Dermis microvascular lymphatic vessel endothelial cell (primary cell): ENCODE data around the gene VIPR2. TPM values are rescaled to one million over a fixed set of nuclear protein-coding genes. Genes with fewer than 3 reads are reported as not detected.
"Not testable (repeated sequence)": the region's sequence is repeated elsewhere in the genome, so short reads cannot be mapped to it uniquely, and the experiment has no call there.

ENCODE experiments used
- DNase-seq, 2 donors: peaks; one replicate each; pipeline versions ENCODE4 v3.0.0 to v3.0.0-alpha.2; 2010; ENCODE audit warnings: low read depth in 2 of 2
- total RNA-seq: library from RNA; depleted of rRNA; stranded (reverse); fragments of >200 nt; gene quantifications from 2 replicates; pipeline ENCODE4 v1.2.1, GENCODE V29; 2014

Gene VIPR2
- total RNA-seq, 1 donor from 2014 or later = not detected

- DNase-seq = no peak
Observed at GRCh38 chr7:159105832-159106811, 38.5 kb downstream of the VIPR2 start.

- no peak for DNase-seq
Observed at GRCh38 chr7:159105066-159105780, 39.4 kb downstream of the VIPR2 start.

DNA sequence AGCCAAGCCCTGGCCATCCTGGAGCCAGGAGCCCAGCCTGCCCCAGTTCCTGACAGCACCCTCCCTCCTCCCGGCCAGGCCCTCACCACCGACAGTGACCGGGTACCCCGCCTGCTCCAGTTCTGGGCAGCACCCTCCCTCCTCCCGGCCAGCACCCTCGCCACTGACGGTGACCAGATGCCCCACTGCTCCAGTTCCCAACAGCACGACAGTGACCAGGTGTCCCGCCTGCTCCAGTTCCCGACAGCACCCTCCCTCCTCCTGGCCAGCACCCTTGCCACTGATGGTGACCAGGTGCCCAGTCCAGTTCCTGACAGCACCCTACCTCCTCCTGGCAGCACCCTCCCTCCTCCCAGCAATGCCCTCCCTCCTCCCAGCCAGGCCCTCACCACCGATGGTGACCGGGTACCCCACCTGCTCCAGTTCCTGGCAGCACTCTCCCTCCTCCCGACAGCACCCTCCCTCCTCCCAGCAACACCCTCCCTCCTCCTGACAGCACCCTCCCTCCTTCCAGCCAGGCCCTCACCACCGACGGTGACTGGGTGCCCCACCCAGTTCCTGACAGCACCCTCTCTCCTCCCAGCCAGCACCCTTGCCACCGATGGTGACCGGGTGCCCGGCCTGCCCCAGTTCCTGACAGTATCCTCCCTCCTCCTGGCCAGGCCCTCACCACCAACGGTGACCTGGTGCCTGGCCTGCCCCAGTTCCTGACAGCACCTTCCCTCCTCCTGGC lies 40.3 kb downstream of the VIPR2 start:
- DNase-seq = no peak

DNA sequence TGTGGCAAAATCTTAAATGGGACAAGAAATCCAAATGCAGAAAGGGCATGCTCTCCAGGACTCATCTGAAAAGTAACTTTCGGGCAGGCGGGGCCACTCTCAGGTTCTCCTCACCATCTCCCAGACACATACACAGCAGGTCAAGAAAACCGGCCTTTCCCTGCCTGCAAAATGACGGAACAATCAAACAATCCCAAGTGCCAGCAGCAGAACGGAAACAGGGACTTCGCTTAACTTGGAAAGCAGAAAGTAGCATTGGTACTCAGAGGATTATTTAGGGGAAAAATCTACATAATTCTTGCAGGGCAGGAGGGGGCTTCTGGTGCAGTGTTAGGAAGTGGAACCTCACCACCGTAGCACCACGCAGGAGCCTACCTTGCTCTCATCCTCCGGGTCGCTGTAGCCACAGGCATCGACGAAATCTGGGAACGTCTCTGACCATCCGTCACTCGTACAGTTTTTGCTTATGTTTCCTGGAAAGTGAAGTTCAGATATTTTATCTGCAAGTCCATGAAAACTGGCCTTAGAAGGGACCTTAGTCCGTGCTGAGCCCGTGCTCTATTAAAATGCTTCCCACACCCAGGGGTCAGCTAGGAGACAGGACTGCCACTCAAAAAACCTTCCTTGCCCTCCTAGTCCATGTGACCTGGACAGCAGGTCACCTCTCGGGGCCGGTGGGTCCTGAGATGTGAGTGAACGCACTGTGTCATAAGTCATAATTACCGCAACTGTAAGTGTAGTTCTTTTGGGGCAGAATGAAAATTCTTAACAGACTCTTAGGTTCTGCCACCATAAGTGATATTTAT lies 41.1 kb downstream of the VIPR2 start:
- no peak for DNase-seq

DNA sequence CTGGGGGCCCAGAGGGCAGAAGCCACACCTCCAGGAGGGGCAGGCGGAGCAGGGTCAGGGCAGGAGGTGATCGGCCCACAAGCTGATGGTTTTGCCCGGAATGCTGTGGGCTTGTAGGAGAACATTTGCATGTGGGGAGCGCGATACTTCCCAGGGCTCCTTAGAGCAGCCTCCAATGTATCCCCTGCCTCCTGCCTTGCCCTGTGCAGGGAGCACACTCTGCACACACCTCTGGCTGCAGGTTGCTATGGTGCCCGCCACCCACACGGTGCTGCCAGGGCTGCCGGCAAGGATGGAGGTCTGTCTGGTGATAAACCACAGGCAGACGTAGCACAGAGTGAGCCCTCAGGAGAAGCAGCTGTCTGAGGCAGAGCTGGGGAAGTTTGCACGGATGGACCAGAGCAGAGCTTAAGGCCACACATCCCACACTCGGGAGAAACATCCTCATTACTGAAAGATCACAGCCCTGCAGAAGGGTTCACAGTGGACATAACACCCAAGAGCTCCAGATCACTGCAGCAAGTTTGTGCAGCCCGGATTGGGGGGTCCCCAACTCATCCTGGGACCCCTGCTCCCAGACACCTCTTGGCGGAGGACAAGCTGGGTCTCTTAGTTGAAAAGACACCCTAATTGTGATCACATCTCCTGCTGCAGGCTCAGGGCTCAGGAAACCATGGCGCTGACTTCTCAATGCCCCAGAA lies 41.8 kb downstream of the VIPR2 start:
- DNase-seq = no peak

GRCh38 chr7:159101661-159102091 lies 43.0 kb downstream of the VIPR2 start:
- DNase-seq = not testable (repeated sequence)

DNA sequence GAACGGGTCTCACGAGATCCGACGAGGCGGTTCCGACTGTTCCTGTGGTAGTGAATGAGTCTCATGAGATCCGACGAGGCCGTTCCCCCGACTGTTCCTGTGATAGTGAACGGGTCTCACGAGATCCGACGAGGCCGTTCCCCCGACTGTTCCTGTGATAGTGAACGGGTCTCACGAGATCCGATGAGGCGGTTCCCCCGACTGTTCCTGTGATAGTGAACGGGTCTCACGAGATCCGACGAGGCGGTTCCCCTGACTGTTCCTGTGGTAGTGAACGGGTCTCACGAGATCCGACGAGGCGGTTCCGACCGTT lies 43.6 kb downstream of the VIPR2 start:
- not testable (repeated sequence) for DNase-seq

GRCh38 chr7:159100281-159101082 lies 44.2 kb downstream of the VIPR2 start:
- DNase-seq = not testable (repeated sequence)

DNA sequence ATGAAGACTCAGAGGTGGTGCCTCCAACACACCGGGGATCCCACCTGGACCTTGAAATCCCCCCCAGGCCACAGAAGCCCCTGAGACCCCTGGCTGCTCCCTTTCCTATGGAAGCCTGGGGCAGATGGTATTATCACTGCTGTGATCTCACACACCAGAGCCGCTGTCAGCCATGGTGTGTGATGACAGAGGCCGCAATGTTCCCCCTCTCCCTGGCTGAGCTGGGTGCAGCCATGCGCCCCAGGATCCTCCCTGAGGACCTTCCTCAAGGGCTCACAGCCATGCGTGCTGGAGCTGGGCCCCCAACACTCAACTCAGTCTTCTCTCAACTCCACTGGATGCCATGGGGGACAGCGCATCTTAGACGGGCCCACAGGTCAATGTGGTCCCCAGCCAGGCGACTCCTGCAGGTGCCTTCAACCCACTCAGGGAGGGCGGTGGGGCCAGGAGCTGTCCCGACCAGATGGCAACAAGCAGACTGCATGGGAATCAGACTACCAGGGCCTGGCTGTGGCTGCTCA lies 44.9 kb downstream of the VIPR2 start:
- no peak for DNase-seq

- DNase-seq = no peak
Observed at GRCh38 chr7:159098811-159099655, 45.6 kb downstream of the VIPR2 start.

DNA sequence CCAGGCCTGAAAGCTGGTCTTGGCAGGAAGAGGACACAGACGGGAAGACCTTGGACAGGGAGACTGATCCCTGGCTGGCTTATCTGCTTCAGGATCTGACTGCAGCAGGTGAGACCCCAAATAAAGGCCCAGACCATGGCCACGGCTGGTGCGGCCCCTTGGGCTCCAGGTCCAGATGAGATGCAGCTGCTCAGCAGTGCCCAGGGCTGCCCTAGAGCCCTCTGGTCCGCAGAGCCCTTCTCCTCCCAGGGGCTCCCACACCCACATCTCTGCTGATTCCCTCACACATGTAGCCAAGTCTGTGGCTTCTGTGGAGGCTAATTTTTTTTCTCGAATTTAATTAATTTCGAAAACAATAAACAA lies 46.3 kb downstream of the VIPR2 start:
- DNase-seq = no peak

GRCh38 chr7:159097661-159098423 lies 46.8 kb downstream of the VIPR2 start:
- no peak for DNase-seq

DNA sequence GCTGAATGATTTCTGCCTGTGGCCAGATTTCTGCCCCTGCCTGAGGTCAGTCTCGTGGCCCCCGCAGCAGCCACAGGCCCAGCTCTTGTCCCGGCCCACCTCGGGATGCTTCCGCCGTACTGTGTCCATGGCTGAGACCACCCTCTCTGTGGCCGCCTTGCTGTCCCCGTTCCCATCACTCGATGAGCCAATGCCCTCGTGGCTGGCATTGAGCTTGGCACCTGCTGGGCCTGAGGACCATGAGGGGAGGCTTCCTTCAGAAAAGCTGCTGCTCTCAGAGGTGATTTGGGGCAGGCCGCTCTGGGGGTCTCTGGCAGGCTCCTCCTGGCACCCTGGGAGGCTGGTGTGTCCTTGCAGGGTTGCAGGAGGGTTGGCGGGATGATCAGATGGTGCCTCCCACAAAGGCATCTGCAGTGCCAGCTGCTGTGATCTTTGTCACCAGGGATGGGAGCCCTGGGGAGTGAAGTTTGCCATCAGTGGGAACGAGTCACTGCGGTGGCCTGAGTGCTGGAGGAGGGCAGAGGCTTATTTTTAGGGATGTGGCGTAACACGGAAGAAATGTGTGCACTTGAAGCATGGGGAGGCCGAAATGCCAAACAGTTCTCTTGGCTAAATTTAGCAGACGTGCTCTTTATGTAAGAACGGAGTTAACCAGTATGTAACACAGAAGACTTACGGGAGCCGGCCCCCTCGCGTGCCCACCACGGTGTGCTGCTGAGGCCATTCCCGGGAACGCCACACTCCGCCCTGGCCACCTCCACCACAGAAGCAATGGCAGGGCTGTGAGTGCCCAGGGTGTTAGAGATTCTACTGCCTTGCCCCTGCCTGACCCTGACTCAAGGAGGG lies 47.7 kb downstream of the VIPR2 start:
- DNase-seq = no peak

DNA sequence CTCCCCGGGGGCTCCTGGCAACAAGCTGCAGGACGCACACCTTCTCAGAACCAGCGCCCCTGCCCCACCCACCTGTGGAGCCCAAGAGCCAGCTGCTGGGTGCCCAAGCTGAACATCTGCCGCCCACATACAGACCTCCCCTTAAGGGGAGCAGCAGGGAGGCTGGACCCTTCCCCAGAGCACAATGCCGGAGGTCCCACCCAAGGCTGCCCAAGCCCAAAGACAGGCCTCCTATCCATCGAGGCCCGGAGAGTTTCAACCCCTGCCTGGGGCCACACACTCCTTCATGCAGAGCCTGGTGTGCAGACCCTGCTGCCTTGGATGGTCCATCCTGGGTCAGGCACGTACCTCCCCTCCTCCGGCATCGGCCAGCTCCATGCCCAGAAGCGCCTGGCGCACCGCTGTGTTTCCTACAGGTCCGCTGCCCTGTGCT lies 48.7 kb downstream of the VIPR2 start:
- DNase-seq = no peak

DNA sequence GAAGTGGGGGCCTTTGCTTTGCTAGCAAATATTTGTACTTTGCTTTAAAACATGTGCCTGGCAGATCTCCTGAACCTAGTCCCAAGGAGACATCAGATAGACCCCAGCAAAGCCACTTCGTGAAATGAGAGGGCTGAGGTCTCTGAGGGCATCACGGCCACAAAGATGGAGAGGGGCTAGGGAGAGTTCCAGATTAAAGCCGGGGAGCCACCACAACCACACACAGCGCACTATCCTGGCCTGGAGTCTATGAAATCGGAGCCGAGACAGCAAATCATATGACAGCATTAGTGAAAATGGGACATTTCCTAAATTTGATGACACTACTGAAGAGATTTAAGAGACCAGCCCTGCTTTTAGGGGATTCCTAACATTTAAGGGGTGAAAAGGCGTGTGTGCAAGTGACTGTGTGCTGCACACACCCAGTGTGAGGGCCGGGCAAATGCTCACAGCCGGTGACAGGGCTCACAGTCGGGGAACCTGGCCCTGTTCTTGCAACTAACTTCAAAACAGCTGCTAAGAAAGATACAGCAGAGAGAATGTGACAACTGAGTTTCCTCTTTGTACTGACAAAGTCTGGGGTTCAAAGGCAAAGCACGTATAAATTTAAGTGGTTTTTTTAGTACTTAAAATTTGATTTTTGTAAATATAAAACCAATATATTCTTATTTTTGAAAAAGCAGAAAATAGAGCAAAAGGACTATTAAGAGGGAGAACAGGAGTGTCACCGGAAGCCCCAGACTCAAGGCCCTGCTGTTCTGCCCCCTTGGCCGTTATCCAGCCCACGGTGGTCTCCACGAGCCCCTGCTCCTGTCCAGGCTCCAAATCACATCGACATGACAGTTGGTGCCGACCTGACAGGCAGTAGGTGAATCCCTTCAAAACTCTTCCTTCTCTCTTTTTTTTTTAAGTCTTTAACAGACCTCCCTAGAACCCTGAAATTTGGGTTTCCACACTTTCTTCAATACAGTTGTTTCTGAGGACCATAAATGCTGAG lies 49.5 kb downstream of the VIPR2 start:
- no peak for DNase-seq
